Hepatocyte (in vitro differentiated cells): ENCODE data around the gene PTGDS.

Experiments used
- CTCF ChIP-seq: fragments of 200-600 bp; sonication (generic); IDR thresholded peaks from 2 replicates; pipeline ENCODE4 v1.5.1; 2016; ENCODE audit warnings: antibody characterized with exemption, mild to moderate bottlenecking; ENCODE audit not compliant: poor library complexity
- EZH2 ChIP-seq: fragments of 200-600 bp; sonication (generic); IDR thresholded peaks from 2 replicates; pipeline ENCODE4 v1.6.1; 2016; ENCODE audit warnings: antibody characterized with exemption, mild to moderate bottlenecking, borderline replicate concordance

- TF ChIP-seq CTCF (no peak), EZH2 (no peak)
These were observed 38.7 kb downstream of the PTGDS start for GRCh38 chr9:137015976-137016375.
